ENCODE measurements around the gene CTAG2.

The CTAG2 gene

DNA sequence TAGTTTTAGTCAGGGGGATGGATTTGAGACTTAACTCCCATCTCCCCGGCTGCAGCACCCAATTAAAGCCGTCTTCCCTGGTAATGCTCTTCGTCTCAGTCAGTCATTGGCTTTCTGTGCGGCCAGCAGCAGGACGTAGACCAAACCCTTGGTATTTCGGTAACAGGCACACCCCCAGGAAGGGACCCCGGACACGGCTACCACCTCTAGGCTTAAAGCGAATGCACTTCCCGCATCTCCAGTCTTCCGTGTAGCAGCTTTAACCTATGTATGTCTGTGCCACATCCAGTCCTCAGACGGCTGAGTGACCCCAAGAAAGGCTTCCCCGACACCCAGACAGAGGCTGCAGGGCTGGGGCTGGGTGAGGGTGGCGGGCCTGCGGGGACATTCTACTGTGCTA is 1.5 kb upstream of the CTAG2 start:
- H3K4me3 ChIP-seq (ENCODE audit: control insufficient read depth, low read depth, low read length): no peak overlapping the region
- DNase-seq (ENCODE audit: low read depth): no peak
- no peak for TF ChIP-seq CTCF (IDR thresholded peaks at IDR 0.05; ENCODE audit: control insufficient read depth, insufficient read depth, low read depth, low read length, missing control alignments)

DNA sequence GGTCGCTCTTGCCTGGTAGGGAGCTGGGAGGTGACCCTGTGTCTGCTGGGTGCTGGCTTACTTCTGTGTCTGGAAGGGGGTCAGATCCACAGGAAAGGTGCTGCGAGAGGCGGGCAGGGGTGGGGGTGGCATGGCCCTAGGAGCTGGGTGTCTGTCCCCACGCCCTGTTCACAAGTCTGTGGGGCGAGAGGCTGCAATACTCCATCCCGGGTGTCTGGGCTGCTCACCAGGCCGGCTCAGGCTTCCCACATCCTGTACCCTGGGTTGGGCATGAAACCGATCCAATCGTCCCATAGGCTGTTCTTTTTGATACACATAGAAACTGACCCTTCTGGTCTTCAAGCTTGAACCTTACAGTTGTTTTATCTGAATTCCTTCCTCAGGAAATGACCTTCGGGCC is 993 bp upstream of the CTAG2 start:
- TF ChIP-seq CTCF (IDR thresholded peaks at IDR 0.05; ENCODE audit: control insufficient read depth, insufficient read depth, low read depth, low read length, missing control alignments): no peak
- H3K4me3 ChIP-seq (ENCODE audit: control insufficient read depth, low read depth, low read length): no peak overlapping the region
- DNase-seq (ENCODE audit: low read depth): no peak

DNA sequence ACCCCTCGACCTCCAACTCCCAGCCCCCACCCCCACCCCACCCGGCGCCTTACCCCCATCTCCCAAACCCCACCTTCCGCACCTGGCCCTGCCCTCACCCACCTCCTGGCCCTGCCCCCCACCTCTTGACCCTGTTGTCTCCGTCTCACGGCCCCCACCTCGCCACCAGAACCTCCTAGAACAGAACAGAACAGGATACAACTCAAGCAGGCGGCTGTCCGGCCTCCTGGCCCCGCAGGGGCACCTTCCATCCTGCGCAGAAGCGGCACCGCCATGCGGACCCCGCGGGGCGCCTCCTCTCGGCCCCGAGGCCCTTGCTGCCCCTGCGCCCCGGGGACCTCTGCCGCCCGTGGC is 354 bp downstream of the CTAG2 start:
- H3K4me3 ChIP-seq (ENCODE audit: control insufficient read depth, low read depth, low read length): no peak overlapping the region
- no peak for TF ChIP-seq CTCF (IDR thresholded peaks at IDR 0.05; ENCODE audit: control insufficient read depth, insufficient read depth, low read depth, low read length, missing control alignments)
- no peak for DNase-seq (ENCODE audit: low read depth)

- no peak for DNase-seq (ENCODE audit: low read depth)
- TF ChIP-seq CTCF (IDR thresholded peaks at IDR 0.05; ENCODE audit: control insufficient read depth, insufficient read depth, low read depth, low read length, missing control alignments): no peak
These were observed 900 bp downstream of the CTAG2 start for GRCh38 chrX:154652311-154653047.

GRCh38 chrX:154650221-154650510 is 3.2 kb downstream of the CTAG2 start:
- DNase-seq (ENCODE audit: low read depth): no peak
- TF ChIP-seq CTCF (IDR thresholded peaks at IDR 0.05; ENCODE audit: control insufficient read depth, insufficient read depth, low read depth, low read length, missing control alignments): no peak
- no peak overlapping the region for H3K4me3 ChIP-seq (ENCODE audit: control insufficient read depth, low read depth, low read length)

More at GRCh38 chrX:154652311-154653047, 900 bp downstream of the CTAG2 start:
- H3K4me3 ChIP-seq (ENCODE audit: control insufficient read depth, low read depth, low read length): no peak overlapping the region

GRCh38 chrX:154649503-154650220 is 3.7 kb downstream of the CTAG2 start:
- H3K4me3 ChIP-seq (ENCODE audit: control insufficient read depth, low read depth, low read length): no peak overlapping the region
- no peak for TF ChIP-seq CTCF (IDR thresholded peaks at IDR 0.05; ENCODE audit: control insufficient read depth, insufficient read depth, low read depth, low read length, missing control alignments)
- no peak for DNase-seq (ENCODE audit: low read depth)

Measured in AG09309 (cell line).